T-helper 2 cell treated with Interferon-gamma antibody and Interleukin-4, amounts not matched to agents 100 ng/mL and 5 ng/mL, for 36 hours (primary cell): ENCODE data around the gene HOXB9. TPM values are rescaled to one million over a fixed set of nuclear protein-coding genes. Genes with fewer than 3 reads are reported as not detected.

Experiments used
- intact Hi-C: fragments of 100-400 bp; cut with micrococcal nuclease; formaldehyde crosslinking; loops from one replicate; pipeline ENCODE4 v1.15.1; 2023
- total RNA-seq: library from RNA; stranded (reverse); gene quantifications from 2 replicates; pipeline ENCODE4 v1.2.3, GENCODE V29; 2022

Gene HOXB9
- total RNA-seq, 1 donor from 2014 or later = 0.09 TPM

DNA sequence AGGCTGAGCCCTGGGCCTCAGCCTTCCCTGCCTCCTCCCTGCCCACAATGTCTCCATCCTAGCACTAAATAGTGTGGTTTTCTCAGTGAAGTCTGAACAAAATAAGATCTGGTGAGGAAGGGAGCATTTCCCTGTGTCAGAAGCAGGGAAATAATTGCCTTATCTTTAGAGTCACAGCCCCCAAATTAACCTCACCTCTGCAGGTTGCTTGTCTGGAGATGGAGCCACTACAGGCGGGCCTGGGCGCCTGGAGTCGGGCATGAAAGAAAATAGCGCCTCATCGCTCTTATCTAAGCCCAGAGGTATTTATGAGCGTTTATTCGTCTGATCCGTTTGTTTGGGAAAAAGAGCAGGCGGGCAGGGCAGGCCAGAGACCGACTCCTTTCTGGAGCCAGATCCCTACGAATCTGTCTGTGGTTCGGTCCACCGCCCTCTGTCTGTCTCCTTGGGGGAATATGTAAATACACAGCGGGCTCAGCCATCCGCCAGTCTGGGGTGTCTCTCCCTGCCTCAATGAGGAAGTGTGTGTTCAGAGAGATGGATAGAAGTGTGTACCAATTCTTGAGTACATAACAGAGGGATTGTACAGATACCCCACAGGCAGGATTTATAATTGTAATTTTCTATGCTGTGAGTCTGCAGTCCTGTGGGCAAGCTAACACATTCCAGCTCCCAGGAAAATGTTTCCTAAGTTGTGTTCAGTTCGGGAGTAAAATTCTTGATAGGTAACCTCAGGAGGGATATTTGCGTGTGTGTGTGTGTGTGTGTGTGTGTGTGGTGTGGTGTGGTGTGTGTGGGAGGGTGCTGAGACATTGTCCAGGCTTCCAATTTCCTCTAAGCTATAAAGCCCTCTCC, 25.7 kb downstream of the HOXB9 start:
- intact Hi-C loops = no loop called here

DNA sequence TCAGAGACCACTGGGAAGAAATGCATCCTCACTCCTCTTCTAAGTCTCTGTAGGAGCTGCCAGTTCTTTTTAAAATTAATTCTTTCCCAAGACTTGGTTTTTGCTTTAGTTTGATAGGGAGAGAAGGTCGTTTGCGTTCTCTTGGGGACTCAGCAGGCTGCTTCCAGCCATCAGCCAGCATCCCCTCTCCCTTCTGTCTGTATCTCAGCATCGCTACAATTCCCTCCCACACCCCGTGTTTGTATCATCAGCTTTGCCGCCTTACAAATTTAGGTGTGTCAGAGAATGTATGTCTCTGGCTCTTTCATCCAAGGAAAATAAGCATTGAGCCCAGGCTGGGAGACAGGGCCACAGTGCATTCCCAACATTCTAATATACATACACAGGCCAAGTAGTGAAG, 26.8 kb downstream of the HOXB9 start:
- intact Hi-C loops = loop anchor here (10.0 kb wide), 2 partner anchors 295 to 445 kb away; no protein-coding TSS in a partner anchor

DNA sequence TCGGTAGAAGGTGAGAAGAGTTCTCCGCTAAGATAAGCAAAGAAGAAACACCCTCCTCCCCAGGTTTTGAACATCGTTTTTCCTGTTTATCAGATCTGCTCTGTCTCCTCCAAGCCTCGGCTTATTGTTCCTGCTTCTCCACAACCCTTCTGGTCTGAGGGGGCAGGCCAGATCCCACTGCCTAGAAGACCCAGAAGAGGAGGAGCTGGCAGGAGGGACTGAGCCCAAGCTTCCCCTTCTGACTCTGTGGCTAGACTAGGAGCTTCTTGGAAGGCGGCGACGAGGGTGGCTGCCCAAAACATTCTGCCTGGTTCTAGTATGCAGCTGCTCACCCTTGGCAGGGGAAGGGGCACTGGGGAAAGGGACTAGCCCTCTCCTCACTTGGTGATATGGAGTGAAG, 27.4 kb downstream of the HOXB9 start:
- intact Hi-C loops = loop anchor here (10.0 kb wide), 2 partner anchors 294 to 444 kb away; no protein-coding TSS in a partner anchor

DNA sequence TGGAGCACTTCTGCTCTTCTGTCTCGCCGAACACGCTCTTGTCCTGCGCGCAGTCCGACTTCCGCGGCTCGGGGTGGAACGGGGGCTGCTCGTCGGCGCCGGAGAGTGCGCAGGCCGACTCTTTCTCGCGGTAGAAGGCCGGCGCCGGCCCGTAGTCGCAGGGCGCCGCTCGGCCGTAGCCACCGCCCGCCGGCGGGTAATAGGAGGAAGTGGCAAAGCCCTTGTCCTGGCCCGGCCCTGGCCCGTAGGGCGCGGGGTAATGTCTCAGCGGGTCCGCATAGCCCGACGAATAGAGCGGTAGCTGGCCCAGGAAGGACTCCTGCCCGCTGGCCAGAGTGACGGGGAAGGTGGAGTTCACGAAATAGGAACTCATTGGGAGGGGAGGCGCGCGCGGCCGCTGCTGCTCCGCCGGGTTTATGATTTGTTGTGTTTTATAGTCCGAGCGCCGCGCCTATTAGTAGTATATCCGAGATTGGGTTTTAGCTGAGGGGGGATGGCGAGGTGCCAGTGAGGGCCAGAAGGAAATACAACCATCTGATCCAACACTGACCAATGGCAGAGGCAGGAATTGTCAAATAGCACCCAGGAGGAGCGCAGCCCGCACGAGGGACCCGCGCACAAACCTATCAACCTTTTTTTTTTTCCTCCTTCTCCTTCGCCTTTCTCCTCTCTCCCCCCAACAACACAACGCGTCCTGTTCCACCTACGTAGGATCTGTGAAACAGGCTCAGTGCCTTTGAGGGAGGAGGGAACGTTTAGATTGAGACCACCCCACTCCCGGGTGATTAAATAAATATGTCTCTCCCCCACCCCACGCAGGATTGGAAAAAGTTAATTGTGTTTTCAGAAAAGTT, 28.2 kb downstream of the HOXB9 start:
- intact Hi-C loops = loop anchor here (2.0 to 10.0 kb wide), 3 partner anchors 15 to 443 kb away; no protein-coding TSS in a partner anchor

DNA sequence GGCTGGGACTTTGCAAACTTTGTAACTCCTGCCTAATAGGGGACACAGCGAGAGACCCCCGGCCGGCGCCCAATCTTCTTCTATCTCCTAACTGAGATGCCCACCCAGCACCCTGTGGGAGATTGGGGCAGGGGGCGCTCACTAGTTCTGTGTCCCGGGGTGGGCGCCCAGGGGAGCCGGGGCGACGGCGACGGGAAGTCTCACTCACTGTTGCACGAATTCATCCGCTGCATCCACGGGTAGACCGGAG, 28.7 kb downstream of the HOXB9 start:
- intact Hi-C loops = loop anchor here (2.0 to 10.0 kb wide), 3 partner anchors 15 to 443 kb away; no protein-coding TSS in a partner anchor

DNA sequence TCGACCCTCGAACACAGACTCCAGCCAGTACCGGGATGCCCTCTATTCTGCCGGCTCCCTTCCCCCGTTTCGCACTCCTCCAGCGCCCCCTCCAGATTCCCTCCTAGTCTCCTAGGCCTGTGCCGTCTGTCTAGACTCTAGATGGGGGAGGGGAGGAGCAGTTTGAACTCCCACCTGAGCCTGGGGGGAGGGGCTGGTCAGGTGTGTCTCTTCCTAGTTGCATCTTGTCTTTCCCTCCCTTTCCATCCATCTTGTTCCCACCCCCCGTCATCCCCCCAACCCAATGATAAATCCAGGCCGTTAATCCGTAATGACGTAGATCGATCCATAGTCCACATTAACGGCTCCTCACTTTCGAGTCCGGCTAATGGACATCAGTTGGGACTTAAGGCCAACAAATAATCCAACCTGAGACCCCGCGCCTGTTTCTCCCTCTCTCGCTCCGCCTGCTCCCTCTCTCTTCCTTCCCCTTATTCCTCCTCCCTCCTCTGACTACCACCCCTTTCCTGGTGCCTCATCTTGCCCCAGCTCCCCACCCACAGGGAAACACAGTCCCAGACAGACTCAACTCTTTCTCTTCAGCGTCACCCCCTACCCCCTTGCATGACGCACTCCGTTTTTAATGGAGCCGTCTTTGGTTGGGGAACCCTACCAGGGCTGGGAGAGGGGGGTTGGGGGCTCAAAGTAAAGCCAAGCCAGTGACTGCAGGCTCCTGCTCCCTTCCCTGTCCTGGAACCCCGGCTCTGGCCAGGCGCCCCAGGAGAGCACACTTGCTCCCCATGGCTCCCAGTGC, 29.2 kb downstream of the HOXB9 start:
- intact Hi-C loops = loop anchor here (2.0 to 10.0 kb wide), 3 partner anchors 16 to 442 kb away; no protein-coding TSS in a partner anchor

DNA sequence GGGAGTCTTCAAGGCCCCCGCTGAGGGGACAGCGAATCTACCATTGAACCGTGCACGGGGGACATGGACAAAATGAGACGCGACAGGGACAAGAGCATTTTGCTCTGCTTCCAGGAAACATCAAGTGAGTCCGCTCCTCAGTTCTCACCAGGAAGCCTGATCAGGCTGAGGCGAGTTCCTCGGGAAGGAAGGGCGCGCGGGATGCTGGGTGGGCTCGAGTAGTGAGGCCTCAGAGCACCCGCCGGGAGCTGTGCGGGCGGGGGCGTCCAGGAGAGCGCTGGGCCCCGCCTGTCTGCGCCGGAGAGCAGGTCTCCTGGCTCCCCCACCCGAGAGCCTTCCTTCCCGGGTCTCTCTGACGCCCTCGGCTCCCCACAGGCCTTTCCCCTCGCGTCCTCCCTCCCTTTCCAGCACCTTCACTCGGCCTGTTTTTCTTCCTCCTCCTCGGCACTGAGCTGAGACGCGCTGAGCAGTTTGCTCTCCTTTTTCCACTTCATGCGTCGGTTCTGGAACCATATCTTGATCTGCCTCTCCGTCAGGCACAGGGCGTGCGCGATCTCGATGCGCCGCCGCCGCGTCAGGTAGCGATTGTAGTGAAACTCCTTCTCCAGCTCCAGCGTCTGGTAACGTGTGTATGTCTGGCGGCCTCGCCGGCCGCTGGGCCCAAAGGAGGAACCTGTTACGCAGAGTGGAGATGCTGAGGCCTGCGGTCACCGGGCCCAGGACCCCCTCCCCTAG, 30.0 kb downstream of the HOXB9 start:
- intact Hi-C loops = loop anchor here (2.0 to 10.0 kb wide), 3 partner anchors 17 to 441 kb away; no protein-coding TSS in a partner anchor

DNA sequence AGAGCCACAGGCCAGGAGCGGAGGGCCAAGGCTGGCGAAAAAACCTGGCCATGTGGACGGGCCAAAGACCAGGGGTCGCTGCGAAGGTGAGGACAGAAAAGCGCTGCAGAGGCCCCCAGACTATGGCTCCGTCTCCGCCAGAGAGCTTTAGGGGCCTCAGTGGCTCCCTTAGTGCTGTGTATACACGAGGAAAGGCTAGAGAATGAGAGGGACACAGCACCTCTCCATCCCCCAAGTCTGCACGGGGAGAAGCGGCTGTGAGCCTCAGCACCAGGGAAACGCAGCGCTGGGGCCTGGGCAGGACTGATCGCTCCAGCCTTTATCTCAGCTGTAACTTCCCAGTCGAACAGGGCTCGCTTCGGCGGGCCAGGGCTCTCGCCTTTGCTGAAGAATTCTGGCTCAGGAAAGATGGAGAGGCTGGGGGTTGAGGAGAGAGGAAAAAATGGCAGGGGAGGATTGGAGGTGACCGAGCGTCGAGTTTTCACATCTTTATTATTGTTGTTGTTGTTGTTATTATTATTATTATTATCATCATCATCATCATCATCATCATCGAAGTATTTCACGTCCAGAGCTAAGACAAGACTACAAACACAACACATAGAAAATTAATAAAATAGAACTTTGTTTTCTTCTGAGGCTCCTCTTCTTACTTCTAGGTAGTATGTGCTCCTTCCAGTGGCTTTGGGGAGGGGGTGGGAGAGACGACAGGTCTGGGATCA, 30.7 kb downstream of the HOXB9 start:
- intact Hi-C loops = loop anchor here (10.0 kb wide), 2 partner anchors 291 to 441 kb away; no protein-coding TSS in a partner anchor

DNA sequence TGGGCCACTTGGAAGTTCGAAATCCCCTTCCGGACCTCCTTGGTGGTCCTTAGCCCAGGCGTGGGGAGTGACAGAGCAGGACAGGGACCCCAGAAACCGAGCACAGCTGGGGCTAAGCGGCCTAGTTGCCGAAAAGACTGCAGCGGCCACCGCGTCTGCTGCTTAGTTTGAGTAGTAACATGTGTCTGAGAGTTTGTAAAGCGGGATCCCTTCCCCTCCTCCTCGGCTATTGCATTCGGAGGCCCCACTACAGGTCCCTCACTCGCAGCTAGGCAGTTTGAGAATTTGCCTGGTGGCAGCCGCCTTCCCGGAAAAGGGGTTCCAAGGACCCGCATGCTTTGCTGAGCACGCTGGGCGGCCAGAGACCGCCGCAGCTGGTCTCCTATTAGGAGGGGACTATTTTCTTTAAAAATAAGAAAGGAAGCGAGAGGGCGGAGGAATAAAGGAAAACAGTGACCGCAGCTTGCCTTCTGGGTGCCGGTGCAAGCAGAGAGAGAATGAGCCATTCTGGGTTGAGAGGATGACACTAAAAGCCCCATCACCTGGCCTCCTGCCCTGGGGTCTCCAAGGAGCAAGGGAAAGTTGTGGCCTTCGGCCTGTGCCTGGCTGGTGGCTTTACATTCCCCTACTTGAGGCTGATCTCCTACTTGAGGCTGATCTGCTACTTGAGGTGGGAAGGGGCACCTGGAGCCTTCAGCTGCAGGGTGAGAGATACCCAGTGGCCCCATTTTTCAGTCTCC, 31.4 kb downstream of the HOXB9 start:
- intact Hi-C loops = loop anchor here (1.0 to 10.0 kb wide), 4 partner anchors 258 to 440 kb away; no protein-coding TSS in a partner anchor

DNA sequence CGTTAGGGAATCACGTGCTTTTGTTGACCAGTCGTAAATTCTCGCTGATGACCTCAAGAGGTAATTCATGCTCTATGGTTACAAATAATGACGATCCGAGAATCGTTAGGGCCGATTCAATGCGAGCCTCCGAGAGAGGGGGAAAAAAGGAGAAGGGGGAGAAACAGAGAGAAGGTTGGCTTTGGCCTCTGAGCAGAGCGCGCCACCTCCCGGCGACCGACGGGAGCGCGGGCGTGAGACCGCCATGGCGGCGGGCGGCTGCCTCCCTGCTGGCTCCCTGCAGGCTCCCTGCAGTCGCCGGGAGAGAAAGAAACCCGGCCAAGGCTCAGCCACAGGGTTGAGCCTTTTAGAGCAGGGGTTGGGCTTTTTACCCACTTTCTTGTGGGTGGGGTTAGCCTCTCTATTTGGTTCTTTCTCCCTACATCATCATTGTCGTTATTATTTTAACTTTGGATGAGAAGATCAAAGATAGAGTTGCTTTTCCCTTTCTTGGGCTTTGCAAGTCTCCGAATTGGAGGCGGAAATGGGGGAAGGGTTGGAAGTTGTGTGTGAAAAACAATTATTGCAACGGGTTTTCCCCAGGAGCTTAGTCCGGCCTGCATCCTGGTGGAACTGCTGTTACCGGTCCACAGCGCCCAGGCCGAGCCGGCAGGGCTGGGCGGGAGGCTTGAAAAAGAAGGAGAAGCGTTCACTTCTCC, 32.2 kb downstream of the HOXB9 start:
- intact Hi-C loops = loop anchor here (1.0 to 10.0 kb wide), 4 partner anchors 258 to 439 kb away; no protein-coding TSS in a partner anchor

DNA sequence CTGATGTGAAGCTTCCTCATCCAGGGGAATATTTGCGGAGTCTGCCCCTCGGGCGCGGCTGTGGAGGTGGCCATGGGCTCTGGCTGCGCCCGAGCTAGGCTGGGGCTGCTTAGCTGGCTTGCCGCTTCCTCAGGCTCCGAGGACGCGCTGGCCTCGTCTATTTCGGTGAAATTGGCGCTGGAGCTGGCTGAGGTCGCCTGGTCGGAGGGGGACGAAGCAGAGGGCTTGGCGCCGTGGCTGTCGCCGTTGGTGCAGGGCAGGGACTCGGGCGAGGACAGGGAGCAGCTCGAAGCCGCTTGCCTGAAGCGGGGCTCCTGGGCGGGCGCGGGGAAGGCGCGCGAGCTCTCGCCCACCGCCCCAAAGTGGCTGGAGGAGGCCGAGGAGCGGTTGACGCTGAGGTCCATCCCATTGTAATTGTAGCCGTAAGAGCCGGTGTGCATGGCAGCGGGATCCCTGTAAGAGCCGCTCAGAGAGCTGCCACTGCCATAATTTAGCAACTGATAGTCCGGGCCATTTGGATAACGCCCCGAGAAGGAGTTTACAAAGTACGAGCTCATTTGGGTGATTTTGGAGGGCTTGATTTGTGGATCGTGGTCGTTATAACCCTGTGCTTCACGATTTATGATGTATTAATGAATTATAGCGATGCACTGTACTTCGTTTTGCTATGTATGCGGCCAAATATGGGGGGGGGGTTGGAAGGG, 32.9 kb downstream of the HOXB9 start, which contains the start of gene HOXB5:
Gene HOXB5 (minus strand): TSS at position 654 of the 704 bp plus-strand sequence. CDS start 97 bp downstream, at position 557.
- intact Hi-C loops = loop anchor here (10.0 kb wide), 2 partner anchors 288 to 438 kb away; no protein-coding TSS in a partner anchor

DNA sequence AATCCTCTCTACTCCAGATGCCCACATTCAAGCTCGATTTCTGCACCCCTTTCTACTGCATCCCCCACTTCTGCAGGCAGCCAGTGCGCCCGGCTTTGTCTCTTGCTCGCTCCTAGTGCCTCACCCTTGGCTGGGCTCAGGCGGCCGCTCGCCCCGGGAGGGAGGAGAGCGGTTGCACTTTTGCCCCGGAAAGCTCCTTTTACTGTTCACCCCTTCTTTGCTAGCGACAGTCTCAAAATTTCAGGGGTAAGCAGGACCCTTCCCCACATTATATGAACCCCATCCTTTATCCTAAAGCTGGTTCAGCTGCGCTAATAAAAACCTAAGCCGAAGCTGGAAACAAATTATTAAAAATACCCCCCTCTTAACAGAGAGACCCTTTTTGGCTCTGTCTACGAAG, 33.6 kb downstream of the HOXB9 start:
- intact Hi-C loops = loop anchor here (10.0 kb wide), 2 partner anchors 288 to 438 kb away; no protein-coding TSS in a partner anchor

DNA sequence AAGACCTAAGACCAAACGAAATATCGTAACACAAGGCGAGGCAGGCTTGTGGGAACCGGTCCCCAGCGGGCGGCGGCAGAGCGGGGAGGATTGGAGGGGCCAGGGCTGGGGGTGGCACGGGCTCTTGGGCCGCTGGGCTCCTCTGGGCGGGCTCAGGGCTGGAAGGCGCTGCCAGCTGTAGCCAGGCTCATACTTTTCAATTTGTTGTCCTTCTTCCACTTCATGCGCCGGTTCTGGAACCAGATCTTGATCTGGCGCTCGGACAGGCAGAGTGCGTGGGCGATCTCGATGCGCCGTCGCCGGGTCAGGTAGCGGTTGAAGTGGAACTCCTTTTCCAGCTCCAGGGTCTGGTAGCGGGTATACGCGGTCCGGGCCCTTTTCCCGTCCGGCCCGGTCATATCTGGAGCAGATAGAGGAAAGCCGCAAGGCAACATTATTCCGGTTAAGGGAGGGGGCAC, 34.1 kb downstream of the HOXB9 start:
- intact Hi-C loops = loop anchor here (10.0 kb wide), 2 partner anchors 287 to 437 kb away; no protein-coding TSS in a partner anchor

DNA sequence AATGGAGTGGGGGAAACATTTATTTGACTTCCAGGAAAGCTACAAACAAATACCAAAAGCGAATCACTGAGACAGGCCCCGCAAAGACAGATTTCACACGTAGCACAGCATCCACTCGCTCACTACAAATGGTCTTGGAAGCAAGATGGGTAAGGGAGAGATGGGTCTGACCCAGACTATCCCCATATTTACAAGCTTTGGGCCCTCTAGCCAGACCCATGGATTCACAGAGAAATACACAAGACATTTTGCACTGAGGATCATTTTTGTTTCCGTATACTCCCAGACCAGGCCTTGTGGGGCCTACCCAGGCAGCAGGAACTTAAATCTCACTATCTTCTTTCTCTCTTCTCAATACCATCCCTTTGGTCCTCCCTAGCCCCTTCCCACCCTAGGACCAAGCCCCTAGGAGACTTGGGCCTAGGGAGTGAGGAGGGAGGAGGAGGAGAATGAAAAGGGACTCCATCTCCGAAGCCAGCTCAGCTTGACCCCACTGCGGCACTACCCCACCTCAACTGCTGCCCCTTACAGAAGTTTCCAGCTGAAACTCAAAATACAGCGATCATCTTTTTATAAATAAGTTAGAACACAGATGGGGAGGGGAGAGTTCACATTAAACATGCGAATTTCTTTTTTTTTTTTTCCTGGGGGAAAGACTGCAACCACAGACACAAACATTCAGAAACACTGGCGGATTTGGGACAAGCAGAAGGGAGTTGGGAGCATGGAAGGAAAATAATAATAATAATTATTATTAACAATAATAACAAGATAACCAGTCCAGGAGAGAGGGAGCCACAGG, 34.7 kb downstream of the HOXB9 start:
- intact Hi-C loops = loop anchor here (10.0 kb wide), 2 partner anchors 287 to 437 kb away; no protein-coding TSS in a partner anchor

DNA sequence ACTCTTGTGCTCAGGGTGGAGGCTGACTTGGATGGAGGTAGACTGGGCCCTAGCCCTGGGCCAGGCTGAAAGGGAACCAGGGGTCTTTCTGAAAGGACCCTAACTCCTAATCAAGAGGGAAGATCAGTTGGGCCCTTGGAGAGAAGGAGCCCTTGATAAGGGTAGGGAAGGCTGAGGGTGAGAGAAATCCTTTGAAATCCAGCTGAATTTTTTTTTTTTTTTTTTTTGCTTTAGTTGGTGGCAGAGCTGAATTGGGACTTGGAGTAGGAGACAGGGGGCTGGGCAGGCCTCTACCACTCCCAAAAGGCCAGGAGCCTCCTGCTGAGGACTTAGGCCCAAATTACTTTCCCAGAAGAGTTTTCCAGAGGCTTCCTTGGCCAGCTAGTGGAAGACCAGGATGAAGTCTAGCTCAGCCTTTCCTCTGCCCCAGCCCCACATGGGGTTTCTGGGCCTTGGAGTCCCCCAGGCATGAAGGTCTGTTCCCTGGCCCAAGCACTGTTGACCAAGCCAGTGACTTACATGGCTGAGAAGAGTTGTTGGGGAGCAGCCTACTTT, 35.5 kb downstream of the HOXB9 start:
- intact Hi-C loops = loop anchor here (10.0 kb wide), 2 partner anchors 286 to 436 kb away; no protein-coding TSS in a partner anchor
